ENCODE measurements around the gene CTSG. TPM values are rescaled to one million over a fixed set of nuclear protein-coding genes. Genes with fewer than 3 reads are reported as not detected.

Gene CTSG
- not detected for polyA plus RNA-seq (2012; ENCODE audit: insufficient read depth, insufficient read length, low read depth)

DNA sequence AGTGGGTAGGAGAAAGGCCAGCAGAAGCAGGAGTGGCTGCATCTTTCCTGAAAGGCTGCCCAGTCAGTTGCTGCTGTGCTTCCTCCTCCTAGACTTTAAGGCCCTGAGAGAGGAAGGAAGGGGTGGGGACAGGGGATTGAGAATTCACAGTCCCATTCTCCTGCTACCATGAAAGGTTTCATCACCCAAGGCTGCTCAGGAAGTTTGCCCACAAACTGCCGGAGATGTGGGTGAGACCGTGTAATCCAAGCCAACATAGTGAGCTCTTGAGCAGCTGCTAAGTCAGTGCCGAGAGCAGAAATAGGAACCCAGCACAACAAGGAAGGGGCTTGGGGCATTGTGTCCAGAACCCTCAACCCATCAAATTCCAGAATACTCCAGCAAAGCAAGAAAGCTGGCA is at the start of gene CTSG:
TSS of gene CTSG (minus strand) at position 69 of the 400 bp plus-strand sequence. CDS start at position 42, 27 bp downstream.
- DNase-seq = no peak
- TF ChIP-seq, protein P1, sequence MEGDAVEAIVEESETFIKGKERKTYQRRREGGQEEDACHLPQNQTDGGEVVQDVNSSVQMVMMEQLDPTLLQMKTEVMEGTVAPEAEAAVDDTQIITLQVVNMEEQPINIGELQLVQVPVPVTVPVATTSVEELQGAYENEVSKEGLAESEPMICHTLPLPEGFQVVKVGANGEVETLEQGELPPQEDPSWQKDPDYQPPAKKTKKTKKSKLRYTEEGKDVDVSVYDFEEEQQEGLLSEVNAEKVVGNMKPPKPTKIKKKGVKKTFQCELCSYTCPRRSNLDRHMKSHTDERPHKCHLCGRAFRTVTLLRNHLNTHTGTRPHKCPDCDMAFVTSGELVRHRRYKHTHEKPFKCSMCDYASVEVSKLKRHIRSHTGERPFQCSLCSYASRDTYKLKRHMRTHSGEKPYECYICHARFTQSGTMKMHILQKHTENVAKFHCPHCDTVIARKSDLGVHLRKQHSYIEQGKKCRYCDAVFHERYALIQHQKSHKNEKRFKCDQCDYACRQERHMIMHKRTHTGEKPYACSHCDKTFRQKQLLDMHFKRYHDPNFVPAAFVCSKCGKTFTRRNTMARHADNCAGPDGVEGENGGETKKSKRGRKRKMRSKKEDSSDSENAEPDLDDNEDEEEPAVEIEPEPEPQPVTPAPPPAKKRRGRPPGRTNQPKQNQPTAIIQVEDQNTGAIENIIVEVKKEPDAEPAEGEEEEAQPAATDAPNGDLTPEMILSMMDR (IDR thresholded peaks at IDR 0.05; ENCODE audit: low read depth, low read length) = no peak
- H3K9me3 ChIP-seq = no peaks in the 10 kb centered on the region
- H3K27me3 ChIP-seq = 0 out of 2 replicates have a peak, but pooled peaks cover 4% of the 10 kb centered on the region
- H3K36me3 ChIP-seq = no peaks in the 10 kb centered on the region
- H3K4me3 ChIP-seq (ENCODE audit: low read depth, low read length) = no peak within 1 kb of the TSS
- no peaks in the 10 kb centered on the region for H3K4me1 ChIP-seq

DNA sequence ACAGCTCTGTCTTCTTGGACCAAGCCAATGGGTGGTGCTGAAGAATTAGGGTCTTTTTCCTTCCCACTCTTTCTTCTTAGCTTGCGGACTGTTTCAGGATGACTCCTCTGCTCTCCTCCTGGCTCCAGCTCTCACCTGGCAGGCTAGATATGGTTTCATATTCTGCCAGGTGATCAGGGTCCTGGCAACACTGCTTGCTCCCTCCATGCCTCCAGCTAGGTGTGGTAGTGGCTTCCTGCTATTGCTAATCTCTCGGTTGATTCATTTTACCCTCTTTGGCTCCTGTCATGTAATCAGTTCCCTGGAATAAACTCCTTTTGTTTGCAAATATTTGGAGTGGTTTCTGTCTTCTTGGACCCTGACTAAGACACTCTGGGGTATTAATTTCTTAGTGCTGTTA is 37.7 kb upstream of the CTSG start:
- TF ChIP-seq, protein P1 (IDR thresholded peaks at IDR 0.05; ENCODE audit: low read depth, low read length) = no peak
- no peak for DNase-seq
- no peaks in the 10 kb centered on the region for H3K4me1 ChIP-seq
- no peaks in the 10 kb centered on the region for H3K36me3 ChIP-seq
- H3K27me3 ChIP-seq = no peaks in the 10 kb centered on the region
- no peaks in the 10 kb centered on the region for H3K9me3 ChIP-seq
- no peak overlapping the region for H3K4me3 ChIP-seq (ENCODE audit: low read depth, low read length)

GRCh38 chr14:24613241-24613640 is 37.2 kb upstream of the CTSG start:
- DNase-seq = no peak
- Histone ChIP-seq H3K27me3 (no peaks in the 10 kb centered on the region), H3K4me3 (ENCODE audit: low read depth, low read length) (no peak overlapping the region), H3K9me3 (no peaks in the 10 kb centered on the region), H3K4me1 (no peaks in the 10 kb centered on the region), H3K36me3 (no peaks in the 10 kb centered on the region)
- TF ChIP-seq, protein P1 (IDR thresholded peaks at IDR 0.05; ENCODE audit: low read depth, low read length) = no peak

DNA sequence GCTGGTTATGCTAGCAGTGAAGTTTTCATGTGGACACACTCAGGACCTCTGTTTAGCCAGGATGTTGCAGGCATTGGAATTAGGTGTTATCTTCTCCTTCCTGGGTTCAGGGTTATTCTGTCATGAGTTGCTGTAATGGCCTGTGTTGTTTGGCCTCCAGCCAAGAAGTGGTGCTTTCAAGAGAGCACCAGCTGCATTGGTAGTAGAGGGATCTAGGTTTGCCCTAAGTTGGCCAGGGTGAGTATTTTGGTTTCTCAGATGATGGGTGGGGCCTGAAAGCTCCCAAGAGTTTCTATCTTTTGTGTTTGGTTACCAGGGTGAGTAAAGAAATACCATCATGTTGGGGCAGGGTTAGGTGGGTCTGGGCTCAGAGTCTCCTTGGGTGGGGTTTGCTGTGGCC is 36.1 kb upstream of the CTSG start:
- no peaks in the 10 kb centered on the region for H3K4me1 ChIP-seq
- no peak for DNase-seq
- no peak overlapping the region for H3K4me3 ChIP-seq (ENCODE audit: low read depth, low read length)
- H3K36me3 ChIP-seq = no peaks in the 10 kb centered on the region
- no peaks in the 10 kb centered on the region for H3K27me3 ChIP-seq
- TF ChIP-seq, protein P1 (IDR thresholded peaks at IDR 0.05; ENCODE audit: low read depth, low read length) = no peak
- H3K9me3 ChIP-seq = no peaks in the 10 kb centered on the region

GRCh38 chr14:24609655-24610344 is 33.8 kb upstream of the CTSG start, which contains the start of gene GZMH:
GZMH (minus strand) TSS chr14:24609685; CDS start chr14:24609613, 72 bp downstream.
- no peak within 1 kb of the TSS for H3K4me3 ChIP-seq (ENCODE audit: low read depth, low read length)
- no peaks in the 10 kb centered on the region for H3K9me3 ChIP-seq
- DNase-seq = no peak
- H3K36me3 ChIP-seq = no peaks in the 10 kb centered on the region
- TF ChIP-seq, protein P1 (IDR thresholded peaks at IDR 0.05; ENCODE audit: low read depth, low read length) = no peak
- H3K4me1 ChIP-seq = no peaks in the 10 kb centered on the region
- H3K27me3 ChIP-seq = no peaks in the 10 kb centered on the region

Data from BE2C (cell line).